Activated B cell treated with CpG ODN at 0.5 μM for 24 hours (primary cell): ENCODE measurements around the gene ANKRD55. TPM values are rescaled to one million over a fixed set of nuclear protein-coding genes. Genes with fewer than 3 reads are reported as not detected.

ENCODE experiments used
- ATAC-seq: fragments of 200-7000 bp; cut with Tn5 transposase; one replicate; pipeline ENCODE4 v1.10.0; 2021; ENCODE audit warnings: low read depth, mild to moderate bottlenecking, moderate library complexity
- CTCF ChIA-PET: fragments of 350-600 bp; sonication (Branson Sonifier 250); formaldehyde crosslinking; loops from one replicate; lab custom pipeline; 2021; ENCODE audit warnings: antibody characterized with exemption; lab: Charles Lee
- POLR2A ChIA-PET: fragments of 350-600 bp; sonication (Branson Sonifier 250); formaldehyde crosslinking; loops from one replicate; lab custom pipeline; 2021; ENCODE audit warnings: antibody characterized with exemption; lab: Charles Lee
- DNase-seq: peaks from one replicate; pipeline ENCODE4 v3.0.0; 2022
- H3K27ac Mint-ChIP-seq: one replicate; pipeline ENCODE4 v1.8.0; 2020; ENCODE audit warnings: mixed read lengths
- H3K27me3 Mint-ChIP-seq: one replicate; pipeline ENCODE4 v1.8.0; 2021; ENCODE audit warnings: mixed read lengths
- H3K36me3 Mint-ChIP-seq: one replicate; pipeline ENCODE4 v1.8.0; 2021; ENCODE audit warnings: low read depth, mixed read lengths
- H3K4me1 Mint-ChIP-seq: one replicate; pipeline ENCODE4 v1.8.0; 2021; ENCODE audit warnings: mixed read lengths
- H3K4me3 Mint-ChIP-seq: one replicate; pipeline ENCODE4 v1.8.0; 2020; ENCODE audit warnings: mild to moderate bottlenecking, mixed read lengths
- H3K9me3 Mint-ChIP-seq: one replicate; pipeline ENCODE4 v1.8.0; 2020; ENCODE audit warnings: mixed read lengths
- intact Hi-C: fragments of 100-400 bp; cut with micrococcal nuclease; formaldehyde crosslinking; loops from one replicate; pipeline ENCODE4 v1.15.1; 2024
- total RNA-seq: library from RNA; stranded (reverse); gene quantifications from 2 replicates; pipeline ENCODE4 v1.2.3, GENCODE V29; 2022
- TF ChIP-seq, protein P1 (sequence below): fragments of 200-600 bp; IDR thresholded peaks from one replicate; pipeline ENCODE4 v1.8.0; 2022; ENCODE audit warnings: antibody characterized with exemption, mild to moderate bottlenecking

Gene ANKRD55
- total RNA-seq, 1 donor from 2014 or later = not detected

DNA sequence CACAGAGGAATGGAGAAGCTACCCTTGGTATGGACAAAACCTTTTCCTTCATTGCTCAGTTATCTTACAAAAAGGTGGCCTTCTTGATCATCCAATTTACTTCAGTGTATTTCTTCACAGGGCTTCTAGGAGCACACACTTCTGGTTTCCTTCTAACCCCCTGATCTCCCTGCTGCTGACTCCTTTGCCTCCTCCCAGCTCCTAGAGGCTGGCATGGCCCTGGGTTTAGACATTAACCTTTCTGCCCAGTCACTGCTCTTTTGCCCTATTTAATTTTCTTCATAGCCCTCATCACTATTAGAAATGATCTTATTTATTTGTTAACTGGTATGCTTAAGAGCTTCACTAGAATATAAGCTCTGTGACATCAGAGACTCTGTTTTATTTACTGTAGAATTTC, 63.2 kb downstream of the ANKRD55 start:
- Mint-ChIP-seq H3K36me3 (no peaks in the 10 kb centered on the region), H3K27me3 (peaks cover 18% of the 10 kb centered on the region), H3K27ac (no peak overlapping the region), H3K4me1 (no peaks in the 10 kb centered on the region), H3K9me3 (no peaks in the 10 kb centered on the region), H3K4me3 (no peak overlapping the region)
- POLR2A ChIA-PET = no interaction called here
- ATAC-seq = no peak
- TF ChIP-seq, protein P1, sequence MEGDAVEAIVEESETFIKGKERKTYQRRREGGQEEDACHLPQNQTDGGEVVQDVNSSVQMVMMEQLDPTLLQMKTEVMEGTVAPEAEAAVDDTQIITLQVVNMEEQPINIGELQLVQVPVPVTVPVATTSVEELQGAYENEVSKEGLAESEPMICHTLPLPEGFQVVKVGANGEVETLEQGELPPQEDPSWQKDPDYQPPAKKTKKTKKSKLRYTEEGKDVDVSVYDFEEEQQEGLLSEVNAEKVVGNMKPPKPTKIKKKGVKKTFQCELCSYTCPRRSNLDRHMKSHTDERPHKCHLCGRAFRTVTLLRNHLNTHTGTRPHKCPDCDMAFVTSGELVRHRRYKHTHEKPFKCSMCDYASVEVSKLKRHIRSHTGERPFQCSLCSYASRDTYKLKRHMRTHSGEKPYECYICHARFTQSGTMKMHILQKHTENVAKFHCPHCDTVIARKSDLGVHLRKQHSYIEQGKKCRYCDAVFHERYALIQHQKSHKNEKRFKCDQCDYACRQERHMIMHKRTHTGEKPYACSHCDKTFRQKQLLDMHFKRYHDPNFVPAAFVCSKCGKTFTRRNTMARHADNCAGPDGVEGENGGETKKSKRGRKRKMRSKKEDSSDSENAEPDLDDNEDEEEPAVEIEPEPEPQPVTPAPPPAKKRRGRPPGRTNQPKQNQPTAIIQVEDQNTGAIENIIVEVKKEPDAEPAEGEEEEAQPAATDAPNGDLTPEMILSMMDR = no peak
- intact Hi-C loops = no loop called here
- DNase-seq = no peak
- CTCF ChIA-PET = no interaction called here

DNA sequence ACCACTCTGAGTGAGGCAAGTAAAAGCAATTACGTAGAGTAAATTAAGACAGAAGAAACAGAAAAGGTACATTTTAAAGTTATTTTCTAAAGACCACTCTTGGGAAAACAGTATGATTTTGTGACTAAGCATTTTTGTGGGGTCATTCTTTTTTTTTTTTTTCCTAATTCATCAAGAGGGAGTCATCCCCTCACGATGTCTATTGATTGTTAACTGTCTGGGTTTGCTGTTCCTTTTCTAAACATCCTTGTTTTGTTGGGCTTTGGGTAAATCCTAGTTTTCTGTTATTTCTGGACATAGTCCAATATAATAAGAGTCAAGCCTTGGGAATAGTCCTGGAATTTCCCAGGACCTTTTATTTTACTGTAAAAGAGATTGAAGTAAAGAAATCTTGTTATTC, 63.8 kb downstream of the ANKRD55 start:
- POLR2A ChIA-PET = no interaction called here
- DNase-seq = no peak
- Mint-ChIP-seq H3K9me3 (no peaks in the 10 kb centered on the region), H3K36me3 (no peaks in the 10 kb centered on the region), H3K4me3 (no peak overlapping the region), H3K27ac (no peak overlapping the region), H3K27me3 (peaks cover 16% of the 10 kb centered on the region), H3K4me1 (no peaks in the 10 kb centered on the region)
- CTCF ChIA-PET = no interaction called here
- no peak for ATAC-seq
- TF ChIP-seq, protein P1 = no peak
- intact Hi-C loops = no loop called here

GRCh38 chr5:56168066-56168478, 65.1 kb downstream of the ANKRD55 start:
- Mint-ChIP-seq H3K27ac (no peak overlapping the region), H3K36me3 (no peaks in the 10 kb centered on the region), H3K4me3 (no peak overlapping the region), H3K4me1 (no peaks in the 10 kb centered on the region), H3K27me3 (peaks cover 23% of the 10 kb centered on the region), H3K9me3 (no peaks in the 10 kb centered on the region)
- ATAC-seq (no peak), DNase-seq (no peak)
- ChIA-PET CTCF (no interaction called here), POLR2A (no interaction called here)
- intact Hi-C loops = no loop called here
- TF ChIP-seq, protein P1 = no peak

DNA sequence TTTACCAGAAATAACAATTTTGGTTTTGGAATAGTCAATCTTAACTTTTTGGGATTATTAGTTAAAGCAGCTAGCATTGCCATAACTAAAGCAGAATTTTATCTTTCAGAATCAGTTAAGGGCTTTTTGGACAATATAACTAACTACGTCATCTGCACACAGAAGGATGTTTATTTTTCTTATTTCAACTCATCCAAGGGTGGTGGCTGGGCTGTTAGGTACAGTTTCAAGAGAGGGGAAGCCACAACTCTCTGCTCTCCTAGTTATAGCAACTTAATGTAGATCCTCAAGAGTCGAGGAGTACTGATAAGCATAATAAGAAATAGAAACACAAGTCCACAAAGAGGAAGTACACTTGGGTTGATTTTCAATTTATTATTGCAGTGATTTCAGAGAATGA, 65.6 kb downstream of the ANKRD55 start:
- H3K9me3 Mint-ChIP-seq = no peaks in the 10 kb centered on the region
- no peak overlapping the region for H3K27ac Mint-ChIP-seq
- TF ChIP-seq, protein P1 = no peak
- POLR2A ChIA-PET = no interaction called here
- no peak for DNase-seq
- H3K4me1 Mint-ChIP-seq = no peaks in the 10 kb centered on the region
- no peak overlapping the region for H3K4me3 Mint-ChIP-seq
- CTCF ChIA-PET = no interaction called here
- ATAC-seq = no peak
- intact Hi-C loops = no loop called here
- no peaks in the 10 kb centered on the region for H3K36me3 Mint-ChIP-seq
- H3K27me3 Mint-ChIP-seq = peaks cover 25% of the 10 kb centered on the region

- intact Hi-C loops = no loop called here
- H3K4me3 Mint-ChIP-seq = no peak overlapping the region
- peaks cover 25% of the 10 kb centered on the region for H3K27me3 Mint-ChIP-seq
- ATAC-seq (no peak), DNase-seq (no peak)
- no peaks in the 10 kb centered on the region for H3K36me3 Mint-ChIP-seq
- POLR2A ChIA-PET = no interaction called here
- no peak overlapping the region for H3K27ac Mint-ChIP-seq
- TF ChIP-seq, protein P1 = no peak
- H3K9me3 Mint-ChIP-seq = no peaks in the 10 kb centered on the region
- CTCF ChIA-PET = no interaction called here
- no peaks in the 10 kb centered on the region for H3K4me1 Mint-ChIP-seq
These were observed 66.3 kb downstream of the ANKRD55 start for GRCh38 chr5:56166671-56167385.
